ENCODE data around the gene ANKRD34A.

Gene ANKRD34A

GRCh38 chr1:145962157-145963102 is 1.9 kb downstream of the ANKRD34A start:
- peak overlapping the region; percentile 94 for H3K27ac ChIP-seq
- no peak for TF ChIP-seq CTCF (IDR thresholded peaks at IDR 0.05)
- TF ChIP-seq ZFX (IDR thresholded peaks at IDR 0.05; ENCODE audit: borderline replicate concordance), result no peak

- TF ChIP-seq CTCF (IDR thresholded peaks at IDR 0.05) (no peak), ZFX (IDR thresholded peaks at IDR 0.05; ENCODE audit: borderline replicate concordance) (no peak)
- H3K27ac ChIP-seq, result peak overlapping the region; percentile 94
These were observed 2.8 kb downstream of the ANKRD34A start for GRCh38 chr1:145961425-145962156.

GRCh38 chr1:145961109-145961424 is 3.3 kb downstream of the ANKRD34A start:
- no peak overlapping the region for H3K27ac ChIP-seq

GRCh38 chr1:145960468-145961108 is 3.8 kb downstream of the ANKRD34A start:
- H3K27ac ChIP-seq, result no peak overlapping the region
- TF ChIP-seq CTCF (IDR thresholded peaks at IDR 0.05) (no peak), ZFX (IDR thresholded peaks at IDR 0.05; ENCODE audit: borderline replicate concordance) (no peak)

More at GRCh38 chr1:145961109-145961424, 3.3 kb downstream of the ANKRD34A start:
- TF ChIP-seq ZFX (IDR thresholded peaks at IDR 0.05; ENCODE audit: borderline replicate concordance), result no peak
- TF ChIP-seq CTCF (IDR thresholded peaks at IDR 0.05), result no peak

GRCh38 chr1:145959957-145960467 is 4.4 kb downstream of the ANKRD34A start:
- H3K27ac ChIP-seq, result no peak overlapping the region
- TF ChIP-seq CTCF (IDR thresholded peaks at IDR 0.05) (no peak), ZFX (IDR thresholded peaks at IDR 0.05; ENCODE audit: borderline replicate concordance) (no peak)

- H3K27ac ChIP-seq, result no peak overlapping the region
- TF ChIP-seq ZFX (IDR thresholded peaks at IDR 0.05; ENCODE audit: borderline replicate concordance), result no peak
- no peak for TF ChIP-seq CTCF (IDR thresholded peaks at IDR 0.05)
These were observed 5.0 kb downstream of the ANKRD34A start for GRCh38 chr1:145959333-145959732.
